Uterus (tissue), 2 donors: ENCODE measurements around the gene DENND2D.

Experiments
- POLR2A ChIP-seq, 2 donors: fragments of 450-650 bp; IDR thresholded peaks; one replicate each; pipeline ENCODE4 v1.6.1; 2016; ENCODE audit warnings: antibody characterized with exemption in 2 of 2, mild to moderate bottlenecking in 1 of 2, moderate library complexity in 1 of 2
- TF ChIP-seq, protein P1 (sequence below), 4 experiments: fragments of 200-600 bp in 2 of 4; fragments of 450-650 bp in 2 of 4; sonication (generic) in 2 of 4; IDR thresholded peaks; one replicate each; pipeline ENCODE4 v1.5.1; 2016 to 2019; ENCODE audit warnings: antibody characterized with exemption in 4 of 4, mild to moderate bottlenecking in 2 of 4, moderate library complexity in 1 of 4

DNA sequence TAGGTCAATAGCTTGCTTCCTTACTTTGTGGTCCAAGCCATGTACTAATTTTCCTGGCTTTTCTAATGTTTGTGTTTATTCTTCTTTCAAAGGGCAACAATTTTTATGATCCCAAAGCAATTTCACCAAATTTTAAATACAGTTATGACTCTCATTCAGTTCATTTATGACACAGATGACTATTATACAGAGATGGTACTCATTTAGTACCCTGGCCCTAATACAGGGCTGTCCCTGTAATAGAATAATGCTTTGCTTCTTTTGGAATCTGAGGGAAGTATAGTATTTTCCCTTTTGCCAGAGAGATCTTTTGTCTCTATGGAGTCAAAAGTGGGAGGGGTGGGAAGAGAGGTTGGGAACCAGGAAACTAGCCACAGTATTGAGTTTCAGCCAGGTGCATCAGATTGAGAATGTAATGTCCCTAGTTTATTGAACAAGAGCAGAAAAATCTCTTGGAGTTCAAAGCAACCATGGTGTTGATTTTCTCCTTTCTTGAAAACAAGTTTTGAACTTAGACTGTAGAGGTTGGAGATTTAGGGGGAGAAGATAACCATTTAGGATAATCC, 20.4 kb downstream of the DENND2D start:
- TF ChIP-seq, protein P1, sequence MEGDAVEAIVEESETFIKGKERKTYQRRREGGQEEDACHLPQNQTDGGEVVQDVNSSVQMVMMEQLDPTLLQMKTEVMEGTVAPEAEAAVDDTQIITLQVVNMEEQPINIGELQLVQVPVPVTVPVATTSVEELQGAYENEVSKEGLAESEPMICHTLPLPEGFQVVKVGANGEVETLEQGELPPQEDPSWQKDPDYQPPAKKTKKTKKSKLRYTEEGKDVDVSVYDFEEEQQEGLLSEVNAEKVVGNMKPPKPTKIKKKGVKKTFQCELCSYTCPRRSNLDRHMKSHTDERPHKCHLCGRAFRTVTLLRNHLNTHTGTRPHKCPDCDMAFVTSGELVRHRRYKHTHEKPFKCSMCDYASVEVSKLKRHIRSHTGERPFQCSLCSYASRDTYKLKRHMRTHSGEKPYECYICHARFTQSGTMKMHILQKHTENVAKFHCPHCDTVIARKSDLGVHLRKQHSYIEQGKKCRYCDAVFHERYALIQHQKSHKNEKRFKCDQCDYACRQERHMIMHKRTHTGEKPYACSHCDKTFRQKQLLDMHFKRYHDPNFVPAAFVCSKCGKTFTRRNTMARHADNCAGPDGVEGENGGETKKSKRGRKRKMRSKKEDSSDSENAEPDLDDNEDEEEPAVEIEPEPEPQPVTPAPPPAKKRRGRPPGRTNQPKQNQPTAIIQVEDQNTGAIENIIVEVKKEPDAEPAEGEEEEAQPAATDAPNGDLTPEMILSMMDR (IDR thresholded peaks at IDR 0.05): no peak
- no peak for TF ChIP-seq POLR2A (IDR thresholded peaks at IDR 0.05)
